Measurements from ENCODE around the gene IFIT1.

IFIT1 gene

GRCh38 chr10:89360157-89360556, 32.3 kb upstream of the IFIT1 start:
- no peaks in the 10 kb centered on the region for H3K9me3 ChIP-seq
- TF ChIP-seq CTCF (IDR thresholded peaks at IDR 0.05): no peak
- H3K4me3 ChIP-seq: no peak overlapping the region
- H3K4me1 ChIP-seq: peaks cover 0 to 21% (median 4%) of the 10 kb centered on the region in 4 donors
- intact Hi-C loops (cut with DNase I; ENCODE audit: low total_unique reads): no loop called here
- no peak overlapping the region for H3K27ac ChIP-seq
- H3K27me3 ChIP-seq: no peaks in the 10 kb centered on the region
- no peak for DNase-seq
- H3K36me3 ChIP-seq: no peaks in the 10 kb centered on the region

GRCh38 chr10:89362929-89363328, 29.5 kb upstream of the IFIT1 start:
- no peak for DNase-seq
- H3K4me3 ChIP-seq: no peak overlapping the region
- no peak for TF ChIP-seq CTCF (IDR thresholded peaks at IDR 0.05)
- no peaks in the 10 kb centered on the region for H3K36me3 ChIP-seq
- intact Hi-C loops (cut with DNase I; ENCODE audit: low total_unique reads): no loop called here
- no peaks in the 10 kb centered on the region for H3K27me3 ChIP-seq
- H3K4me1 ChIP-seq: peaks cover 0 to 31% (median 8%) of the 10 kb centered on the region in 4 donors
- no peaks in the 10 kb centered on the region for H3K9me3 ChIP-seq
- no peak overlapping the region for H3K27ac ChIP-seq

GRCh38 chr10:89363729-89364442, 28.5 kb upstream of the IFIT1 start:
- H3K4me1 ChIP-seq: peaks cover 0 to 35% (median 8%) of the 10 kb centered on the region in 4 donors
- no peaks in the 10 kb centered on the region for H3K36me3 ChIP-seq
- peak overlapping the region; percentile 52 to 57 for H3K27ac ChIP-seq
- no peak for TF ChIP-seq CTCF (IDR thresholded peaks at IDR 0.05)
- intact Hi-C loops (cut with DNase I; ENCODE audit: low total_unique reads): no loop called here
- no peaks in the 10 kb centered on the region for H3K27me3 ChIP-seq
- H3K9me3 ChIP-seq: no peaks in the 10 kb centered on the region
- no peak for DNase-seq
- H3K4me3 ChIP-seq: no peak overlapping the region

- H3K27me3 ChIP-seq: no peaks in the 10 kb centered on the region
- peaks cover 0 to 39% (median 9%) of the 10 kb centered on the region in 4 donors for H3K4me1 ChIP-seq
- H3K36me3 ChIP-seq: no peaks in the 10 kb centered on the region
- no peak for DNase-seq
- intact Hi-C loops (cut with DNase I; ENCODE audit: low total_unique reads): no loop called here
- peak overlapping the region; percentile 52 to 57 for H3K27ac ChIP-seq
- no peaks in the 10 kb centered on the region for H3K9me3 ChIP-seq
- TF ChIP-seq CTCF (IDR thresholded peaks at IDR 0.05): no peak
- no peak overlapping the region for H3K4me3 ChIP-seq
Measured at GRCh38 chr10:89364531-89364930, 27.9 kb upstream of the IFIT1 start.

- DNase-seq: no peak
- Histone ChIP-seq H3K4me3 (no peak overlapping the region), H3K27ac (peak overlapping the region; percentile 9 to 52), H3K27me3 (no peaks in the 10 kb centered on the region), H3K36me3 (no peaks in the 10 kb centered on the region), H3K9me3 (no peaks in the 10 kb centered on the region), H3K4me1 (peaks cover 0 to 39% (median 9%) of the 10 kb centered on the region in 4 donors)
- no peak for TF ChIP-seq CTCF (IDR thresholded peaks at IDR 0.05)
- intact Hi-C loops (cut with DNase I; ENCODE audit: low total_unique reads): no loop called here
Measured at GRCh38 chr10:89367529-89367928, 24.9 kb upstream of the IFIT1 start.
